ENCODE results near the gene C1QTNF12. TPM values are rescaled to one million over a fixed set of nuclear protein-coding genes. Genes with fewer than 3 reads are reported as not detected.

The C1QTNF12 gene
- total and polyA plus RNA-seq, 2 experiments from 2014 or later = 3.8 to 6.6 TPM

DNA sequence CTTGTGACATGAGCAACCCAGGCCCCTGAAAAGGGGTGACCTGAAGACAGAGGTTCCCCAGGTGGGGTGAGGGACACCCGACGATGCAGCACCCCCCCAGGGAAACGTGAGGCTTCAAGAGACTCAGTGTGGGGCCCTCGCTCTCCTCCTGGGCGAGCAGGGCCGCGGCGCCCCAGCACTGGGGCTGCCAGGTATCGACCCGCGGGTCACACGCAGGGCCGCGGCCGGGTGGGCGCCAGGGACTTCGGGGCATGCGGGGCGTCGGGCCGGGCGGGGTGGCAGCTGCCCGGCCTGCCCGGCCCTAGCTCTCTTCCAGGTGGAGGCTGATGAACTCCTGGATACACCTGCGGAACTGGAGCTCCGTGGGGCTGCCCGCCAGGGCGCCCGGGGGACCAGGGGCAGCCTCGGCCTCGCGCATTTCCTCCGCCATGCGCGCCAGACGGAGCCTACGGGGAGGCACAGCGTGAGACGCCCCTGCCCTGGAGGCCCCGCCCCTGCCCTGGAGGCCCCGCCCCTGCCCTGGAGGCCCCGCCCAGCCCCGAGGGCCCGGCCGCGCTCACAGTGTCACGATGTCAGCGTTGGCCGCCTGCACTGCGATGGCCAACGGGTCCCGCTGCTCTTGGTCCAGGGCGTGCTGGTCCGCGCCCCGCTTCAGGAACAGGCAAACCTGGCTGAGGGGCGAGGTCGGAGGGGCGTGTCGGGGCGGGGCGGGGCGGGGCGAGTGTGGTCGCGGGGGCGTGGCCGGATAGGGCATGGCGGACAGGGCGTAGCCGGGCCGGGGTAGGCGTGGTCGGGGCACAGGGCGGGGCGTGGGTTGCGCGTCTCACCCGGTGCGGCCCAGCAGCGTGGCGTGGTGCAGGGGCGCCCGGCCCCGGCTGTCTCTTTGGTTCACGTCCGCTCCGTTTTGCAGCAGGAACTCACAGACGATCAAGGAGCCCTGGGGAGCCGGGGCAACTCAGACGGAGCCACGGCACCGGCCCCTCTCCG is 47.0 kb upstream of the C1QTNF12 start:
- Histone ChIP-seq H3K9me3 (ENCODE audit: low read depth) (no peaks in the 10 kb centered on the region), H2AFZ (no peak overlapping the region), H3K4me1 (ENCODE audit: insufficient read depth) (no peaks in the 10 kb centered on the region), H3K36me3 (replicated peaks; ENCODE audit: insufficient read depth, low read depth) (no peaks in the 10 kb centered on the region), H3K9me2 (replicated peaks; ENCODE audit: insufficient read depth) (no peaks in the 10 kb centered on the region), H3K4me3 (no peak overlapping the region), H3K27me3 (no peaks in the 10 kb centered on the region), H3K4me2 (no peak overlapping the region), H3K79me2 (no peaks in the 10 kb centered on the region), H3K27ac (no peak overlapping the region), H4K20me1 (ENCODE audit: insufficient read depth, poor library complexity, severe bottlenecking) (no peaks in the 10 kb centered on the region)
- TF ChIP-seq EZH2phosphoT487 (IDR thresholded peaks at IDR 0.05; ENCODE audit: low read depth, severe bottlenecking, unreplicated experiment) = no peak
- TF ChIP-seq, protein P1, sequence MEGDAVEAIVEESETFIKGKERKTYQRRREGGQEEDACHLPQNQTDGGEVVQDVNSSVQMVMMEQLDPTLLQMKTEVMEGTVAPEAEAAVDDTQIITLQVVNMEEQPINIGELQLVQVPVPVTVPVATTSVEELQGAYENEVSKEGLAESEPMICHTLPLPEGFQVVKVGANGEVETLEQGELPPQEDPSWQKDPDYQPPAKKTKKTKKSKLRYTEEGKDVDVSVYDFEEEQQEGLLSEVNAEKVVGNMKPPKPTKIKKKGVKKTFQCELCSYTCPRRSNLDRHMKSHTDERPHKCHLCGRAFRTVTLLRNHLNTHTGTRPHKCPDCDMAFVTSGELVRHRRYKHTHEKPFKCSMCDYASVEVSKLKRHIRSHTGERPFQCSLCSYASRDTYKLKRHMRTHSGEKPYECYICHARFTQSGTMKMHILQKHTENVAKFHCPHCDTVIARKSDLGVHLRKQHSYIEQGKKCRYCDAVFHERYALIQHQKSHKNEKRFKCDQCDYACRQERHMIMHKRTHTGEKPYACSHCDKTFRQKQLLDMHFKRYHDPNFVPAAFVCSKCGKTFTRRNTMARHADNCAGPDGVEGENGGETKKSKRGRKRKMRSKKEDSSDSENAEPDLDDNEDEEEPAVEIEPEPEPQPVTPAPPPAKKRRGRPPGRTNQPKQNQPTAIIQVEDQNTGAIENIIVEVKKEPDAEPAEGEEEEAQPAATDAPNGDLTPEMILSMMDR (IDR thresholded peaks at IDR 0.05; ENCODE audit: poor library complexity) = no peak
- no peak for TF ChIP-seq EZH2 (IDR thresholded peaks at IDR 0.05; ENCODE audit: borderline replicate concordance)
- no peak for DNase-seq (ENCODE audit: low spot score)
- WGBS (ENCODE audit: low lambda C conversion rate, missing lambda C conversion rate) = 91% methylated on average over 24 of the region's 94 CpGs

DNA sequence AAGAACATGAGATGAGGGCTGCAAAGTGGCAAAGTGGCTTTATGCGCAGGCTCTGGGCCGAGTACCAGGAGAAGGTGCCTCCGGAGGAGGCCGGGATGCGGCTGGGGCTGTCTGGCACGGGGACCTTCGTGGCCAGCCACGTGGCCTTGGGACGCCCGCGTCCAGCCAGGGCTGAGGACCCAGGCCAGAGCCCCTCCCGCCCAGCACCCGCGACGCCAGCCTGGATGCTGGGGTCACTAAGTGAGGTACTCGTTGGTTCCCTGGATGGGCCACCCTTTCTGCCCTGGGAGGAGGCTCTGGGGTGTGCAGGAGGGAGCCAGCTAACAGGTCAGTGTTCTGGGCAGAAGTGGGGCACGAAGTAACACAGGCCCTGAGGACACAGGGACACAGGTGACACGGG is 46.3 kb upstream of the C1QTNF12 start:
- no peak overlapping the region for H3K4me2 ChIP-seq
- no peaks in the 10 kb centered on the region for H3K9me3 ChIP-seq (ENCODE audit: low read depth)
- no peaks in the 10 kb centered on the region for H3K79me2 ChIP-seq
- H3K27me3 ChIP-seq = no peaks in the 10 kb centered on the region
- no peaks in the 10 kb centered on the region for H3K9me2 ChIP-seq (replicated peaks; ENCODE audit: insufficient read depth)
- H3K4me3 ChIP-seq = no peak overlapping the region
- H3K36me3 ChIP-seq (replicated peaks; ENCODE audit: insufficient read depth, low read depth) = no peaks in the 10 kb centered on the region
- no peaks in the 10 kb centered on the region for H3K4me1 ChIP-seq (ENCODE audit: insufficient read depth)
- H3K27ac ChIP-seq = no peak overlapping the region
- DNase-seq (ENCODE audit: low spot score) = no peak
- TF ChIP-seq, protein P1 (IDR thresholded peaks at IDR 0.05; ENCODE audit: poor library complexity) = no peak
- TF ChIP-seq EZH2 (IDR thresholded peaks at IDR 0.05; ENCODE audit: borderline replicate concordance) (no peak), EZH2phosphoT487 (IDR thresholded peaks at IDR 0.05; ENCODE audit: low read depth, severe bottlenecking, unreplicated experiment) (no peak)
- H4K20me1 ChIP-seq (ENCODE audit: insufficient read depth, poor library complexity, severe bottlenecking) = no peaks in the 10 kb centered on the region
- 96% methylated on average over 18 of the region's 18 CpGs for WGBS (ENCODE audit: low lambda C conversion rate, missing lambda C conversion rate)
- H2AFZ ChIP-seq = no peak overlapping the region

DNA sequence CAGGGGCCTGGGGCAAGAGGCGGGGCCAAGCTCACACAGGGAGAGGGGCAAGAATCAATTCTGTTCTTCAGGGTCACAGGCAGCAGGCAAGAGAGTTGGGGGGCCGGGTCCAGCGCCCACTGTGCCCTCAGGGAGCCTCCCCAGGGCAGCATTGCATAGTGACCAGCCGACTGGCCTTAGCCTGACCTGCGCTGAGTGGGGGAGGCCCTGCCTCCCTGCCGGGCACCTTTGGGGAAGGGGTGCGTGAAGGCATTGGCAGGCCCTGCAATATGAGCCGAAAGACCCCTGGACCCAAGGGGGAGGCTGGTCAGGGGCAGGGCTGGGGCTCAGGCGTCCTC is 45.9 kb upstream of the C1QTNF12 start:
- no peaks in the 10 kb centered on the region for H4K20me1 ChIP-seq (ENCODE audit: insufficient read depth, poor library complexity, severe bottlenecking)
- H3K27me3 ChIP-seq = no peaks in the 10 kb centered on the region
- no peak for DNase-seq (ENCODE audit: low spot score)
- no peak overlapping the region for H3K4me2 ChIP-seq
- H3K4me1 ChIP-seq (ENCODE audit: insufficient read depth) = no peaks in the 10 kb centered on the region
- no peak overlapping the region for H3K27ac ChIP-seq
- H3K79me2 ChIP-seq = no peaks in the 10 kb centered on the region
- no peaks in the 10 kb centered on the region for H3K9me2 ChIP-seq (replicated peaks; ENCODE audit: insufficient read depth)
- no peaks in the 10 kb centered on the region for H3K9me3 ChIP-seq (ENCODE audit: low read depth)
- H3K36me3 ChIP-seq (replicated peaks; ENCODE audit: insufficient read depth, low read depth) = no peaks in the 10 kb centered on the region
- H2AFZ ChIP-seq = no peak overlapping the region
- 93% methylated on average over 6 of the region's 9 CpGs for WGBS (ENCODE audit: low lambda C conversion rate, missing lambda C conversion rate)
- no peak overlapping the region for H3K4me3 ChIP-seq
- TF ChIP-seq EZH2 (IDR thresholded peaks at IDR 0.05; ENCODE audit: borderline replicate concordance) (no peak), EZH2phosphoT487 (IDR thresholded peaks at IDR 0.05; ENCODE audit: low read depth, severe bottlenecking, unreplicated experiment) (no peak)
- TF ChIP-seq, protein P1 (IDR thresholded peaks at IDR 0.05; ENCODE audit: poor library complexity) = no peak
